Osteoblast (primary cell): ENCODE results near the gene OOSP1. TPM values are rescaled to one million over a fixed set of nuclear protein-coding genes. Genes with fewer than 3 reads are reported as not detected.
"Not testable (repeated sequence)": the region's sequence is repeated elsewhere in the genome, so short reads cannot be mapped to it uniquely, and the experiment has no call there.

Source experiments
- DNase-seq: peaks from one replicate; pipeline ENCODE4 v3.0.0; 2011; ENCODE audit warnings: low spot score, mixed read lengths; ENCODE audit not compliant: insufficient read length; ENCODE audit errors: missing footprints
- H2AFZ ChIP-seq: 2 replicates; pipeline ENCODE4 v1.6.0; 2011; ENCODE audit warnings: mild to moderate bottlenecking, low read length
- H3K27ac ChIP-seq: 2 replicates; pipeline ENCODE4 v1.5.1; 2011; ENCODE audit warnings: mild to moderate bottlenecking, low read depth, low read length, moderate library complexity
- H3K27me3 ChIP-seq: 2 replicates; pipeline ENCODE4 v1.6.0; 2012; ENCODE audit warnings: mild to moderate bottlenecking, control low read depth, inconsistent platforms, low read length, moderate library complexity; ENCODE audit not compliant: insufficient read depth
- H3K36me3 ChIP-seq: 2 replicates; pipeline ENCODE4 v1.5.1; 2011; ENCODE audit warnings: mild to moderate bottlenecking, low read length, control low read depth, moderate library complexity; ENCODE audit not compliant: insufficient read depth
- H3K4me1 ChIP-seq: 2 replicates; pipeline ENCODE4 v1.5.1; 2011; ENCODE audit warnings: mild to moderate bottlenecking, low read length, control low read depth, moderate library complexity; ENCODE audit not compliant: insufficient read depth
- H3K4me2 ChIP-seq: 2 replicates; pipeline ENCODE4 v1.6.0; 2011; ENCODE audit warnings: mild to moderate bottlenecking, low read length; ENCODE audit not compliant: insufficient read depth
- H3K4me3 ChIP-seq: fragments of 200-600 bp; sonication (generic); 3 replicates; pipeline ENCODE4 v1.5.1; 2012; ENCODE audit warnings: mild to moderate bottlenecking, low read length, inconsistent platforms; ENCODE audit not compliant: insufficient read depth
- H3K79me2 ChIP-seq: 2 replicates; pipeline ENCODE4 v1.6.0; 2012; ENCODE audit warnings: mild to moderate bottlenecking, low read length, control low read depth, inconsistent platforms; ENCODE audit not compliant: insufficient read depth
- H3K9me3 ChIP-seq: 2 replicates; pipeline ENCODE4 v1.5.1; 2011; ENCODE audit warnings: low read depth, low read length, control low read depth
- H4K20me1 ChIP-seq: 2 replicates; pipeline ENCODE4 v1.6.0; 2012; ENCODE audit warnings: mild to moderate bottlenecking, low read length, control low read depth; ENCODE audit not compliant: insufficient read depth
- total RNA-seq: library from RNA; depleted of rRNA; stranded (reverse); fragments of >200 nt; gene quantifications from 2 replicates; pipeline ENCODE4 v1.2.3, GENCODE V29; 2012
- TF ChIP-seq, protein P1 (sequence below): IDR thresholded peaks from 2 replicates; pipeline ENCODE4 v1.5.1; 2011; ENCODE audit warnings: mild to moderate bottlenecking, low read depth, low read length, moderate library complexity; ENCODE audit errors: extremely low read depth

OOSP1 gene
- total RNA-seq, 1 donor, result not detected

DNA sequence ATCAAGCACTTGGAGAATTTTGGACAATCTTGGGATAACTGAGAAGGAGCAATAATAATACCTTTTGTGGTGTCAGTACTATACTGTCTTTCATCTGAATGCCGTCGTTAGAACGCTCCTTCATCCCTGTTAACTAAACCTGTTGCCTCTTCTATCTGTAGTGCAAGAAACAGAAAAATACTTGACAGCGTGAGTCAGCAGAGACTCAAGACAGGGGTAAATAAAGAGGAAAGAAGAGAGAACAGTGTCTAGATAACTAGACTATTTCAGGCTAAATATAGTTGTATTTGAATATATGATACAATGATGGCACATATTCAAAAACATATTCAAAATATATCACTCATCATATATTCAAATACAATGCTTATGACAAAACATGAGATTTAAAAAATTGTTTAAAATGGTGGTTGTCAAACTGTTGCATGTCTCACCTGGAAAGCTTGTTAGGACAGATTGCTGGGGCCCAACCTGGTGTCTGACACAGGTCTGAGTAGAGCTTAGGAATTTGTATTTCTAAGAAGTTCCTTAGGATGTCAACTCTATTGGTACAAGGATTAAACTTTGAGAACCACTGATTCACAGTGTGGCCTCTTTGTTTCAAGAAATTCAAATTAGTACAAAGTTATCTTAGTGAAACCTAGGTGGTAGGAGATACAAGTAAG is 43.0 kb downstream of the OOSP1 start:
- DNase-seq, result no peak
- no peaks in the 10 kb centered on the region for H3K9me3 ChIP-seq
- no peak overlapping the region for H2AFZ ChIP-seq
- no peaks in the 10 kb centered on the region for H3K79me2 ChIP-seq
- no peak overlapping the region for H3K4me3 ChIP-seq
- no peaks in the 10 kb centered on the region for H3K36me3 ChIP-seq
- TF ChIP-seq, protein P1, sequence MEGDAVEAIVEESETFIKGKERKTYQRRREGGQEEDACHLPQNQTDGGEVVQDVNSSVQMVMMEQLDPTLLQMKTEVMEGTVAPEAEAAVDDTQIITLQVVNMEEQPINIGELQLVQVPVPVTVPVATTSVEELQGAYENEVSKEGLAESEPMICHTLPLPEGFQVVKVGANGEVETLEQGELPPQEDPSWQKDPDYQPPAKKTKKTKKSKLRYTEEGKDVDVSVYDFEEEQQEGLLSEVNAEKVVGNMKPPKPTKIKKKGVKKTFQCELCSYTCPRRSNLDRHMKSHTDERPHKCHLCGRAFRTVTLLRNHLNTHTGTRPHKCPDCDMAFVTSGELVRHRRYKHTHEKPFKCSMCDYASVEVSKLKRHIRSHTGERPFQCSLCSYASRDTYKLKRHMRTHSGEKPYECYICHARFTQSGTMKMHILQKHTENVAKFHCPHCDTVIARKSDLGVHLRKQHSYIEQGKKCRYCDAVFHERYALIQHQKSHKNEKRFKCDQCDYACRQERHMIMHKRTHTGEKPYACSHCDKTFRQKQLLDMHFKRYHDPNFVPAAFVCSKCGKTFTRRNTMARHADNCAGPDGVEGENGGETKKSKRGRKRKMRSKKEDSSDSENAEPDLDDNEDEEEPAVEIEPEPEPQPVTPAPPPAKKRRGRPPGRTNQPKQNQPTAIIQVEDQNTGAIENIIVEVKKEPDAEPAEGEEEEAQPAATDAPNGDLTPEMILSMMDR, result no peak
- H3K4me1 ChIP-seq, result no peaks in the 10 kb centered on the region
- no peaks in the 10 kb centered on the region for H3K27me3 ChIP-seq
- H3K27ac ChIP-seq, result no peak overlapping the region
- no peak overlapping the region for H3K4me2 ChIP-seq
- H4K20me1 ChIP-seq, result no peaks in the 10 kb centered on the region

GRCh38 chr11:59982037-59982436 is 43.8 kb downstream of the OOSP1 start:
- not testable (repeated sequence) for DNase-seq, H3K4me2 ChIP-seq, H3K9me3 ChIP-seq, H3K36me3 ChIP-seq, H4K20me1 ChIP-seq, H3K79me2 ChIP-seq, H3K4me3 ChIP-seq, H3K27me3 ChIP-seq, H3K4me1 ChIP-seq, H2AFZ ChIP-seq, H3K27ac ChIP-seq

- H3K4me3 ChIP-seq, result no peak overlapping the region
- TF ChIP-seq, protein P1, result no peak
- no peaks in the 10 kb centered on the region for H3K27me3 ChIP-seq
- H2AFZ ChIP-seq, result no peak overlapping the region
- H4K20me1 ChIP-seq, result no peaks in the 10 kb centered on the region
- no peaks in the 10 kb centered on the region for H3K4me1 ChIP-seq
- H3K79me2 ChIP-seq, result no peaks in the 10 kb centered on the region
- no peak overlapping the region for H3K4me2 ChIP-seq
- H3K27ac ChIP-seq, result no peak overlapping the region
- no peaks in the 10 kb centered on the region for H3K9me3 ChIP-seq
- no peaks in the 10 kb centered on the region for H3K36me3 ChIP-seq
- no peak for DNase-seq
These were observed 45.0 kb downstream of the OOSP1 start for GRCh38 chr11:59983212-59983611.

GRCh38 chr11:59984368-59984767 is 46.1 kb downstream of the OOSP1 start:
- TF ChIP-seq, protein P1, result no peak
- Histone ChIP-seq H3K79me2 (no peaks in the 10 kb centered on the region), H4K20me1 (no peaks in the 10 kb centered on the region), H3K27me3 (no peaks in the 10 kb centered on the region), H3K4me1 (no peaks in the 10 kb centered on the region), H3K9me3 (no peaks in the 10 kb centered on the region), H3K36me3 (no peaks in the 10 kb centered on the region), H3K4me2 (no peak overlapping the region), H3K27ac (no peak overlapping the region), H2AFZ (no peak overlapping the region), H3K4me3 (no peak overlapping the region)
- DNase-seq, result no peak
